NCI-H1105 treated with DMSO at 0.1 percent for 48 hours (cell line): ENCODE data around the gene HIPK2.

Source experiments
- DNase-seq: peaks from one replicate; lab custom pipeline; 2025; lab: John Stamatoyannopoulos, UW

The HIPK2 gene

DNA sequence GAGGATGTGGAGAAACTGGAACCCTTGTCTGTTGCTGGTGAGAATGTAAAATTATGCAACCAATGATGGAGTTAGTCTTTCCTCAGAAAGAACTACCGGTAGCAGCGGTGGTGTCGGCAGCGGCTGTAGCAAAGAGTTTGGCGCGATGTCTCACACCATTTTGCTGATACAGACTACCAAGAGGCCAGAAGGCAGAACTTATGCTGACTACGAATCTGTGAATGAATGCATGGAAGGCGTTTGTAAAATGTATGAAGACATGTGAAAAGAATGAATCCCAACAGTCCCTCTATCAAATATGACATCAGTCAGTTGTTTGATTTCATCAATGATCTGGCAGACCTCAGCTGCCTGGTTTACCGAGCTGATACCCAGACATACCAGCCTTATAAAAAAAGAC, 243.7 kb downstream of the HIPK2 start:
- no peak for DNase-seq

DNA sequence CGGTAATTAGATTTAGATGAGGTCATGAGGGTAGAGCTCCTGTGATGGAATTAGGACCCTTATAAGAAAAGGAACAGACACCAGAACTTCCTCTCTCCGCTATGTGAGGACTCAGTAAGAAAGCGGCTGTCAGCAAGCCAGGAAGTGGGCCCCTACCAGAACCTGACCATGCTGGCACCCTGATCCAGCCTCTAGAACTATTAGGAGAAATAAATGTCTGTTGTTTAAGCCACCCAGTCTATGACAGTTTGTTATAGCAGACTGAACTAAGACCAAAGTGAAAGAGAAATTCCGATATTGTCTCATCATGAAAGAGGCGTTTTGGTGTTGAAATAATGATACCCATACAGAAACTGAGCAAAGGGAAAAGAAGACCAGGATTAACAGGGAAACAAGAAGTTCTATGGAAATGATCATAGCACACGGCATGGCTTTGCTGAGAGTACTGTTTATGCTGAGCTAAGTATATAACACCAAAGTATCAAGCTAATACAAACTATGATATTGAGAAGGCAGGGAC, 245.1 kb downstream of the HIPK2 start:
- no peak for DNase-seq

DNA sequence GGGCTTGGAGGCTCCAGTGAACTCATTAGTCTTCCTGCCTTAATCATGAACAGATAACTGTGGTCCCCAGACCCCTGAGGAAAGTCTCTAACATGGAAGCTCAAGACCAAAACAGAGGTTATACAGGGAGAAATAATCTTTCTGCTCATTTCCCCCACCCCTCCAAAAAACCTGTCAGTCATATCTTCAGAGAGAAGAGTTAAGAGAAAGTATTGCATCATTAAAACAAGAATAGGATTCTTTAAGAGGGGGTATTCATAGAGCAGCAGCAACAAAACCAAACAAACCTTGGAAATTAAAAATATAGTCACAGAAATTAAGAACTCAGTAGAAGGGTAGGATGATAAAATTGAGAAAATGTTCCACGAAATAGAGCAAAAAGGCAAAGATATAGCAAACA, 246.7 kb downstream of the HIPK2 start:
- no peak for DNase-seq

DNA sequence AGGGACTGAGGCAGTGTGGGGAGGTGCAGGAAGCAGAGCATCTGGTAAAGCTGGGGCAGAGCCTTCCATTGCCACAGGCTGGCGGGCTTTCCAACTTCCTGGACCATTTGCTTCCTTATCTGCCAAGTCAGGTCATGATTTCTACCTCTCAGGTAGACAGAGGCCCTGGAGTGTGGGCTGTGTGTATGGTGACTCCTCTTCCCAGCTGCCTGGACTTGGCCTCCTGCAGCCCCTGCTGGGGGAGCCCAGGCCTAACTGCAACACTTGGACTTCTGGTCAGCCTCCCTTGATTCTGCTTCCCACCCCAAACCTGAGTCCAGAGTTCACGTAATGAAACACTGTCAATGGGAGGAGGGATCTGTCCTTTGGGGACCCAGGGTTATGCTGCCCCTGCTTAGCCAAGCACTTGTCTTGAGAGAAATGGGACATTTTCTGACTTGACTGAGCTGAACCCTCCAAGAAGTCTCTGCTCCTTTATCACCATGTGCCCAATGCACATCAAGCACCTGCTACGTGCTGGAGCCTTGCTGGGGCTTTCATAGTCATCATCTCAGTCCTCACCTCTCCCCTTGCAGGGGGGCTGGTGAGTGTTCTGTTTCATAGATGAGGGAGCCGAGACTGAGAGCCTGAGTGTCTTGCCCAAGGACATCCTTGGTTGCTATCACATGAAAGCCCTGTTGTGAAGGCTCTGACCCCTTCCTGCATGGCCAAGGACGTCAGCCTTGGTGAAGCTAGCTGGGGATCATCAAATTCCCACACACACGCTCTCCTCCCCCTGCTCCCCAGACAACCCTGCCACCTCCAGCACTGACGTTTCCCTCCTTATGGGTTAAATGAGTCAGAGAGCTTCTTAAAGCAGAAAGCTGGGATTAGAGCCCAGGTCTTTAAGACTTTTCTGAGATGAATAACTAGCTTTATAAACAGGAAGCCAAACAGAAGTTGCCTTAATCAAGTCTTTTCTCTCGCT, 250.9 kb downstream of the HIPK2 start:
- no peak for DNase-seq

DNA sequence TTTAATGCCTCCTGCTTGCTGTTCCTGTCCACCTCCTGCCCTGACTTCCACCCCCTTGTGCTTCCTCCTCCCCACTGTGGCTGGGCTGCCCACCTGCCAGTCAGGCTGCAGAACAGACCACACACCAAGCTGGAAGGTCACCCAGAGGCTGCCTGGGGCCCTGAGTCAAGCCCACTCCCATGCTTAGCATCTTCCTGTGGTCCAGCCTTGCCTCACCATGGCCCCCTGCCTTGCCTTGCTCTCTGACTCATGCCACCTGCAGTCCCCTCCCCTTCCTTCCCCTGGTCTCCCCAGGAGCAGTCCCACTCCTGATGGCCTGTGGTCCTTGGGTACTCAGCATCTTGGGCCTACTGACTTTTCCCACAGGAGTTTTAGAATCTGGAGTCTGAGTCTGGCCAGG, 252.0 kb downstream of the HIPK2 start:
- no peak for DNase-seq

DNA sequence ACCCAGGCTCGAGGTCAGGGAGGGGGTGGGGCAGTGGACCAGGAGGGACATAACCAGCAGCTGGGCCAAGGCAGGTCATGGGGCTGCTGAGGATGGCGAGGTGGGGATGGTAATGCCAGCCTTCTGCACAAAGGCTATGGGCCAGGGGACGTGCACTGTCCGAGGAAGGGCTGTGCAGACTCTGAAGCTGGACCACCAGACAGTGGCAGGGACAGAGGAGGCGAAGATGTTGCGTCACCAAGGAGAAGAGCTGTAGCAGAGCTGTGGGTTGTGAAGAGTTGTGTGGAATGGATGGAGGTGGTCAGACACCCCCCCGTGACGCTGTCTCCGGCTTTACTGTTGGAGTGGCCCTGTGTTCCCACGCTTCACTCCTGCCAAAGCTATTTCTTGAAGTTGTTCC, 252.6 kb downstream of the HIPK2 start:
- no peak for DNase-seq

DNA sequence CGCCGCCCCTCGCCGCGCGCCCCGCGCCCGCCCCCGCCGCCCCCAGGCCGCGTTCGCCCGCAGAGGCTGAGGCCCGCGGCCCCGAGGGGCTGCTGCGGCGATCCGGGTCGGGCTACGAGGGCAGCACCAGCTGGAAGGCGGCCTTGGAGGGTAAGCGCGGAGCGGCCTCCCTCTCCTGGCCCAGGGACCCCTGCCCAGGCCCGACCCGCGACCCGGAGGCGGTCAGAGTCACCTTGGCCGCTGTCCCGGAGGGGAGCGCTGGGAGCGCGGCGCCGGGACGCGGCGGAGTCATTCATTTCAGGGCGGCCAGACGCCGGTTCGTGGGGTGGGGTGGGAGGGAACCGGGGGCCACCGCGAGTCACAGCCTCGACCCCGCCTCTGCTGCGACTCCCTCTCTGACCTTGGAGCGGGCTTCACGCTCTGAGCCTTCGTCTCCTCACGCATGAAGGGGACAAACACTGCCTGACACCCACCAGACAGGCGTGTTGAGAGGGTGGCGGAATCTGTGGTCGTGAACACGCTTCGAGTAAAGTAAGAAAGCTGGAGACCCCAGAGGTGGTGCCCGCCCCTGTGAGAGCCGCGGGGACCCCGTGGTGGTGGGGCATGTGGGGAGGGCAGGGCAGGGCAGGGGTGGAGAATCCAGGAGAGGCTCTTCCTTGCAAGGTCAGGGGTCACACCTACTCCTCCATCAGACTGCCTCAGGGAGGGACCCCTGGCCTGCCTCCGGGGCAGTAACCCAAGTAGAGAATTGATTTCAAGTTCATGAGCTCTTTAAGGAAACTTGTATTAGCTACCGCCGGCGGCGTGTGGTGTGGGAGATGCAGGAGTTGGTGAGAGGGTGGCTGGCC, 253.6 kb downstream of the HIPK2 start:
- DNase-seq = no peak

DNA sequence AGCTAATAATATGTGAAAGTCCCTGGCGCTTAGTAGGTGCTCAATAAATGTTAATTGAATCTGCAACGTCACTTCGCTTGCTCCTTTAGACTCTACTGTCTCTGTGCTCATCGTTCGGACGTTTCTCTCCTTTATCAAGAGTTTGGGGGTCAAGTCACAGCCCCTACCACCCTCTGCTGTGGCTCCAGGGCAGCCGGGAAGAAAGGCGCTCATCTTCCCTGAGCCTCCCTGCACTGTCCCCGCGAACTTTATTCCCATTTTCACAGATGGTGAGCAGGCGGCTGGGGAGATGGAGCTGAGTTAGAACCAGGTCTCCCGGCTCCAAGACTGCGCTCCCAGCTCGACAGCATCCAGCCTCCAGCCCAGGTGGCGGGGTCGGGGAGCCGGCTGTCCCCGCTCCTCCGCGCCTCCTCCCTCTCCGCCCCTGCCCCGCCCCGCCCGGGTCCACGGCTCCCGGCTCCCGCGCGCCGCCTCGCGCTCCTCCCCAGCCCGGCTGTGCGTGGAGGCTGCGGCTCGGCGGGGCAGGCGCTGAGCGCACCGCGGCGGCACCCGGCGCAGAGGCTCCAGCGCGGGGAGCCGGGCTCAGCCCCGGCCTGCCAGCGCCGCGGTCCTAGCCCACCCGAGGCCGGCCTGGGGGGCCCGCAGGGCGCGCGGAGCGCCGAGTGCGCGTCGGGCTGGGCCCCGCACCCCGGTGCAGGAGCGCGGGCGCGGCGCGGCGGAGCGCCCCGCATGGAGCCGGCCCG, 254.4 kb downstream of the HIPK2 start, which contains the start of gene CLEC2L:
CLEC2L (plus strand) TSS at position 487 of the 743 bp plus-strand sequence; CDS start at position 730, 243 bp downstream.
- no peak for DNase-seq

DNA sequence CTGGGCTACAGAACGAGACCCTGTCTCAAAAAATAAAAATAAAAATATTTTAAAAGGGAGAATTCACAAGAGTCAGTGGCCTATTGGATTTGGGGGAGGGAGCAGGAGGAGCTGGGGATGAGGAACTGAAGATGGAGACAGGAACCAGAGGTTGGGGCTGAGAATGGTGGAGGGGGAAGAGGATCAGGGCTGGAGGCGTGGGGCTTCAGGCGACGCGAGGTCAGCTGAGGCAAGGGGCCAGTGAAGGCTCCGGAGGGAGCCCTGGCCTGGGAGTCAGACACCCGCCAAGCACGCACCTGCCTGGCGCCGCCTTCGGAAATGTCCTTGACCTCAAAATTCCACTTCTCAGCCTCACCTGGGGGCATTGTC, 255.0 kb downstream of the HIPK2 start:
- no peak for DNase-seq

DNA sequence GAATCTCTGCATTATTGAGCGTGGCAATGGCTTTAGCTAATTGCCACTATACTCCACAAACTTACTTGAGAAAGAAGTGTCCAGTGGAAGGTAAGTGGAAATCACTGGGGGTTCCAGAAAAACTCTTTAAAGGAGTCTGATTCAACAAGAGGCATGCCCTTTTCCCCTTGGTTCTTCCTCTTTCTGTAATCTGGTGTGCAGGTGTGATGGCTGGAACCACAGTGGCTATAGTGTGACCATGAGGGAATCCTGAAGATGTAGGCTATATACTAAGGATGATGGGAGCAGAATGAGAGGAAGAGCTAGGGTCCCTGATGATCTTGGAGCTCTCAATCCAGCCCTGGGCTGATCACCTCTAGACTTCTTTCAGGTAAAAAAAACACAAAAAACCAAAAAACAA, 256.4 kb downstream of the HIPK2 start:
- DNase-seq = no peak

DNA sequence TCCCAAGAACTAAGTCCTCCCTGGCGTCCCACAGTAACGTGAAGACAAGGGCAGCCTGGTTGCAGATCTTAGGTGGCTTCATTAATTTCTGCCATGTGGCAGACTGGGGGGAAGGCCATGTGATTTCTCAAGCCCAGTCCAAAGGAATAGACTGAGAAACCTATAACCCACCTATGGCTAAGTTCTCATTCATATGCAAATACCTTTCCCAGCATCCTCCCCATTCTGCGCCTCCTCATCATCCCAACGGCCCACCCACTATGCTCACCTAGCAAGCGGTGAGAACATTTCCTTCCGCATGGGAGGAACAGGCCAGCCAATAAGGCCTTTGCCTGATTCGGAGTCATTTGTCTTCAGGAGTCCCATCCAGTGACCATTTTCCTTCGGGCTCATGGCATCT, 262.5 kb downstream of the HIPK2 start:
- no peak for DNase-seq
